WTC11 (cell line): ENCODE data around the gene STK32C. TPM values are rescaled to one million over a fixed set of nuclear protein-coding genes. Genes with fewer than 3 reads are reported as not detected.

ENCODE experiments used
- ATAC-seq: fragments of 200-7000 bp; cut with Tn5 transposase; 2 replicates; pipeline ENCODE4 v1.10.0; 2021; ENCODE audit warnings: mild to moderate bottlenecking, moderate library complexity
- CTCF ChIA-PET: fragments of 300-600 bp; sonication (Branson Sonifier 250); formaldehyde crosslinking; loops from one replicate; lab custom pipeline; 2021; ENCODE audit warnings: antibody characterized with exemption; lab: Charles Lee
- POLR2A ChIA-PET: fragments of 350-600 bp; sonication (Branson Sonifier 250); formaldehyde crosslinking; loops from one replicate; lab custom pipeline; 2021; ENCODE audit warnings: antibody characterized with exemption; lab: Charles Lee
- DNase-seq: peaks from one replicate; pipeline ENCODE4 v3.0.0; 2021; ENCODE audit warnings: low spot score
- H3K27ac Mint-ChIP-seq: 2 replicates; pipeline ENCODE4 v1.8.0; 2021; ENCODE audit warnings: mixed read lengths
- H3K27me3 Mint-ChIP-seq: 2 replicates; pipeline ENCODE4 v1.8.0; 2021; ENCODE audit warnings: low read depth, mild to moderate bottlenecking, moderate library complexity, mixed read lengths
- H3K36me3 Mint-ChIP-seq: 2 replicates; pipeline ENCODE4 v1.8.0; 2021; ENCODE audit warnings: mixed read lengths
- H3K4me1 Mint-ChIP-seq: 2 replicates; pipeline ENCODE4 v1.8.0; 2022; ENCODE audit warnings: mixed read lengths
- H3K4me3 Mint-ChIP-seq: 2 replicates; pipeline ENCODE4 v1.8.0; 2021; ENCODE audit warnings: mild to moderate bottlenecking, moderate library complexity, mixed read lengths
- H3K9me3 Mint-ChIP-seq: 2 replicates; pipeline ENCODE4 v1.8.0; 2021; ENCODE audit warnings: mixed read lengths
- CBFB ChIP-seq: sonication (generic); formaldehyde crosslinking; IDR thresholded peaks from 2 replicates; pipeline ENCODE4 v1.8.1; 2022; ENCODE audit warnings: mild to moderate bottlenecking, low read depth, missing genetic modification reagents
- E2F1 ChIP-seq: sonication (generic); formaldehyde crosslinking; IDR thresholded peaks from 2 replicates; pipeline ENCODE4 v1.8.0; 2022; ENCODE audit warnings: mild to moderate bottlenecking, missing genetic modification reagents
- ESRRA ChIP-seq: sonication (generic); formaldehyde crosslinking; IDR thresholded peaks from 2 replicates; pipeline ENCODE4 v1.8.1; 2022; ENCODE audit warnings: mild to moderate bottlenecking, missing genetic modification reagents, borderline replicate concordance
- ETV6 ChIP-seq: sonication (generic); formaldehyde crosslinking; IDR thresholded peaks from 2 replicates; pipeline ENCODE4 v1.8.1; 2022; ENCODE audit warnings: mild to moderate bottlenecking, missing genetic modification reagents
- IRF2 ChIP-seq: sonication (generic); formaldehyde crosslinking; IDR thresholded peaks from 2 replicates; pipeline ENCODE4 v1.8.0; 2022; ENCODE audit warnings: low read depth, missing genetic modification reagents, borderline replicate concordance
- JAZF1 ChIP-seq: fragments of 250-450 bp; sonication (Bioruptor Pico); IDR thresholded peaks from 2 replicates; pipeline ENCODE4 v1.9.0; 2021; ENCODE audit warnings: moderate library complexity, mild to moderate bottlenecking, inconsistent platforms
- MAX ChIP-seq: sonication (generic); formaldehyde crosslinking; IDR thresholded peaks from 2 replicates; pipeline ENCODE4 v1.8.0; 2022; ENCODE audit warnings: mild to moderate bottlenecking, missing genetic modification reagents
- NR1H2 ChIP-seq: sonication (generic); formaldehyde crosslinking; IDR thresholded peaks from 2 replicates; pipeline ENCODE4 v1.9.0; 2021; ENCODE audit warnings: mild to moderate bottlenecking, moderate library complexity, missing genetic modification reagents
- RORB ChIP-seq: fragments of 250-450 bp; sonication (Bioruptor Pico); IDR thresholded peaks from 2 replicates; pipeline ENCODE4 v1.9.0; 2021; ENCODE audit warnings: mild to moderate bottlenecking
- SMAD4 ChIP-seq: sonication (generic); formaldehyde crosslinking; IDR thresholded peaks from 2 replicates; pipeline ENCODE4 v1.8.0; 2022; ENCODE audit warnings: mild to moderate bottlenecking, missing genetic modification reagents
- SOX15 ChIP-seq: fragments of 250-450 bp; sonication (Bioruptor Pico); IDR thresholded peaks from 2 replicates; pipeline ENCODE4 v1.9.0; 2021; ENCODE audit warnings: mild to moderate bottlenecking
- ZBTB21 ChIP-seq: sonication (generic); formaldehyde crosslinking; IDR thresholded peaks from 2 replicates; pipeline ENCODE4 v1.8.1; 2023; ENCODE audit warnings: mild to moderate bottlenecking, missing genetic modification reagents, borderline replicate concordance
- ZMAT4 ChIP-seq: fragments of 250-450 bp; sonication (Bioruptor Pico); IDR thresholded peaks from 2 replicates; pipeline ENCODE4 v1.9.0; 2021; ENCODE audit warnings: mild to moderate bottlenecking
- ZNF423 ChIP-seq: fragments of 250-450 bp; sonication (Bioruptor Pico); IDR thresholded peaks from 2 replicates; pipeline ENCODE4 v2.1.2; 2022; ENCODE audit warnings: mild to moderate bottlenecking, moderate library complexity
- ZNF532 ChIP-seq: fragments of 250-450 bp; sonication (Bioruptor Pico); IDR thresholded peaks from 2 replicates; pipeline ENCODE4 v1.9.0; 2021; ENCODE audit warnings: mild to moderate bottlenecking, borderline replicate concordance
- total RNA-seq: library from RNA; stranded (reverse); gene quantifications from 3 replicates; pipeline ENCODE4 v1.2.3, GENCODE V29; 2021
- TF ChIP-seq, protein P1 (sequence below): sonication (generic); formaldehyde crosslinking; IDR thresholded peaks from 2 replicates; pipeline ENCODE4 v1.8.0; 2023; ENCODE audit warnings: missing genetic modification reagents, mild to moderate bottlenecking, borderline replicate concordance
- TF ChIP-seq, protein P2 (sequence below): sonication (generic); formaldehyde crosslinking; IDR thresholded peaks from 2 replicates; pipeline ENCODE4 v1.8.1; 2022; ENCODE audit warnings: mild to moderate bottlenecking, moderate library complexity, missing genetic modification reagents
- TF ChIP-seq, protein P3 (sequence below): fragments of 250-450 bp; sonication (Bioruptor Pico); conservative IDR thresholded peaks from 2 replicates; pipeline ENCODE4 v1.9.0; 2021; ENCODE audit warnings: mild to moderate bottlenecking
- TF ChIP-seq, protein P4 (sequence below): fragments of 250-450 bp; sonication (Bioruptor Pico); IDR thresholded peaks from 2 replicates; pipeline ENCODE4 v2.1.2; 2022; ENCODE audit warnings: mild to moderate bottlenecking, moderate library complexity

The STK32C gene
- total RNA-seq, 1 experiment from 2014 or later: 20.7 TPM

- ChIA-PET CTCF (no interaction called here), POLR2A (no interaction called here)
- ATAC-seq: no peak
- no peaks in the 10 kb centered on the region for H3K4me1 Mint-ChIP-seq
- TF ChIP-seq ZNF423 (CRISPR knock-in tag) (no peak), E2F1 (CRISPR knock-in tag) (no peak), NR1H2 (CRISPR knock-in tag) (no peak), RORB (no peak), ESRRA (CRISPR knock-in tag) (no peak), IRF2 (CRISPR knock-in tag) (no peak), MAX (CRISPR knock-in tag) (no peak), ZMAT4 (CRISPR knock-in tag) (no peak), SOX15 (CRISPR knock-in tag) (no peak), CBFB (CRISPR knock-in tag) (no peak), ZBTB21 (CRISPR knock-in tag) (no peak), SMAD4 (CRISPR knock-in tag) (no peak), JAZF1 (CRISPR knock-in tag) (no peak)
- TF ChIP-seq, protein P1, sequence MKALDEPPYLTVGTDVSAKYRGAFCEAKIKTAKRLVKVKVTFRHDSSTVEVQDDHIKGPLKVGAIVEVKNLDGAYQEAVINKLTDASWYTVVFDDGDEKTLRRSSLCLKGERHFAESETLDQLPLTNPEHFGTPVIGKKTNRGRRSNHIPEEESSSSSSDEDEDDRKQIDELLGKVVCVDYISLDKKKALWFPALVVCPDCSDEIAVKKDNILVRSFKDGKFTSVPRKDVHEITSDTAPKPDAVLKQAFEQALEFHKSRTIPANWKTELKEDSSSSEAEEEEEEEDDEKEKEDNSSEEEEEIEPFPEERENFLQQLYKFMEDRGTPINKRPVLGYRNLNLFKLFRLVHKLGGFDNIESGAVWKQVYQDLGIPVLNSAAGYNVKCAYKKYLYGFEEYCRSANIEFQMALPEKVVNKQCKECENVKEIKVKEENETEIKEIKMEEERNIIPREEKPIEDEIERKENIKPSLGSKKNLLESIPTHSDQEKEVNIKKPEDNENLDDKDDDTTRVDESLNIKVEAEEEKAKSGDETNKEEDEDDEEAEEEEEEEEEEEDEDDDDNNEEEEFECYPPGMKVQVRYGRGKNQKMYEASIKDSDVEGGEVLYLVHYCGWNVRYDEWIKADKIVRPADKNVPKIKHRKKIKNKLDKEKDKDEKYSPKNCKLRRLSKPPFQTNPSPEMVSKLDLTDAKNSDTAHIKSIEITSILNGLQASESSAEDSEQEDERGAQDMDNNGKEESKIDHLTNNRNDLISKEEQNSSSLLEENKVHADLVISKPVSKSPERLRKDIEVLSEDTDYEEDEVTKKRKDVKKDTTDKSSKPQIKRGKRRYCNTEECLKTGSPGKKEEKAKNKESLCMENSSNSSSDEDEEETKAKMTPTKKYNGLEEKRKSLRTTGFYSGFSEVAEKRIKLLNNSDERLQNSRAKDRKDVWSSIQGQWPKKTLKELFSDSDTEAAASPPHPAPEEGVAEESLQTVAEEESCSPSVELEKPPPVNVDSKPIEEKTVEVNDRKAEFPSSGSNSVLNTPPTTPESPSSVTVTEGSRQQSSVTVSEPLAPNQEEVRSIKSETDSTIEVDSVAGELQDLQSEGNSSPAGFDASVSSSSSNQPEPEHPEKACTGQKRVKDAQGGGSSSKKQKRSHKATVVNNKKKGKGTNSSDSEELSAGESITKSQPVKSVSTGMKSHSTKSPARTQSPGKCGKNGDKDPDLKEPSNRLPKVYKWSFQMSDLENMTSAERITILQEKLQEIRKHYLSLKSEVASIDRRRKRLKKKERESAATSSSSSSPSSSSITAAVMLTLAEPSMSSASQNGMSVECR (CRISPR knock-in tag): no peak
- TF ChIP-seq, protein P2, sequence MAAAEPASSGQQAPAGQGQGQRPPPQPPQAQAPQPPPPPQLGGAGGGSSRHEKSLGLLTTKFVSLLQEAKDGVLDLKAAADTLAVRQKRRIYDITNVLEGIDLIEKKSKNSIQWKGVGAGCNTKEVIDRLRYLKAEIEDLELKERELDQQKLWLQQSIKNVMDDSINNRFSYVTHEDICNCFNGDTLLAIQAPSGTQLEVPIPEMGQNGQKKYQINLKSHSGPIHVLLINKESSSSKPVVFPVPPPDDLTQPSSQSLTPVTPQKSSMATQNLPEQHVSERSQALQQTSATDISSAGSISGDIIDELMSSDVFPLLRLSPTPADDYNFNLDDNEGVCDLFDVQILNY: no peak
- DNase-seq: no peak
- H3K4me3 Mint-ChIP-seq: no peak overlapping the region
- H3K36me3 Mint-ChIP-seq: no peaks in the 10 kb centered on the region
- H3K9me3 Mint-ChIP-seq: no peaks in the 10 kb centered on the region
- H3K27me3 Mint-ChIP-seq: no peaks in the 10 kb centered on the region
- no peak overlapping the region for H3K27ac Mint-ChIP-seq
These were observed 32.8 kb downstream of the STK32C start for GRCh38 chr10:132274986-132275385.

DNA sequence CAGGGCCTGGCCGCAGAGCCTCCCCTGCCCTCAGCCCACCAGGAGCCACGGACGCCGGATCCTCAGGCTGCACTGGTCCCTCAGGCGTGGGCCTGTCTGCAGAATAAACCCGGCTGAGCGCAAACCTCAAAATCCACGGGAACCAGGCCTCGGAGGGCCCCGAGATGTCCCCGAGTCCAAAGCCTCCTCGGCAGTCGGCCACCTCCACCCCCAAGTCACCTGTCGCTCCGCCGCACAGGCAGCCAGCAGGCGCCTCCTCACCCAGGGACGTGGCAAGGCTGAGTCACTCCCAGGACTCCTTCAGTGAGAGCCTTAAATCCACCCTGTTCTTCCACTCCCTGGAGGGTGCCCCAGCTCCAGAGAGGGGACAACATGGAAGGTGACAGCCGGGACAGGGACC, 33.2 kb downstream of the STK32C start:
- CTCF ChIA-PET: no interaction called here
- no peaks in the 10 kb centered on the region for H3K9me3 Mint-ChIP-seq

More for the DNA sequence above, 33.2 kb downstream of the STK32C start:
- POLR2A ChIA-PET: no interaction called here
- no peaks in the 10 kb centered on the region for H3K4me1 Mint-ChIP-seq
- DNase-seq: no peak
- H3K27ac Mint-ChIP-seq: no peak overlapping the region
- H3K27me3 Mint-ChIP-seq: no peaks in the 10 kb centered on the region
- ATAC-seq: no peak
- TF ChIP-seq IRF2 (CRISPR knock-in tag) (no peak), ETV6 (no peak), ZNF532 (CRISPR knock-in tag) (no peak)
- TF ChIP-seq, protein P3, sequence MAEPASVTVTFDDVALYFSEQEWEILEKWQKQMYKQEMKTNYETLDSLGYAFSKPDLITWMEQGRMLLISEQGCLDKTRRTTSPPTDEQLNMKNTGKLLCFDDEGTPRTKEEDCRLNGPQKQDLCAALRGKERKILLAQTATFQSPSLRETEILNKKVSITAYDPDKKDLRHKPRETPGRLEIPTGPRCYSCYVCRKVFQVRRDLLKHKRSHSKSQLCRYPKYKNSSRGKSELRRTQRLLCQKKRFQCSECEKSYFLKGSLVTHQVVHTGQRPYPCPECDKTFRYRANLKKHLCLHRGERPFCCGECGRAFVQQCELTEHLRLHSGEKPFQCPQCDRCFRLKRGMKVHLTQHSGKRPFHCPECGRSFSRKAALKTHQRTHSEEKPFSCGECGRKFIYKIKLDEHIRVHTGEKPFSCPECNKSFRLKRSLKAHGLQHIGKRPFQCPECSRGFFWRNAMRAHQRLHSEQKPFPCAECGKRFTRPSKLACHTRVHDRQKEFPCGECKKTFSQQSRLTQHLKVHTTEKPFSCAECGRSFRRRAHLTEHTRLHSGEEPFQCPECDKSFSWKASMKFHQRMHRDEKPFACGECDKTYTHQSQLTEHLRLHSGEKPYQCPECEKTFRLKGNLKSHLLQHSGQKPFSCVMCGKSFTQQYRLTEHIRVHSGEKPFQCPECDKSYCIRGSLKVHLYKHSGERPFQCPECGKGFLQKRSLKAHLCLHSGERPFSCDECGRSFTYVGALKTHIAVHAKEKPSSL (CRISPR knock-in tag): no peak
- TF ChIP-seq, protein P4, sequence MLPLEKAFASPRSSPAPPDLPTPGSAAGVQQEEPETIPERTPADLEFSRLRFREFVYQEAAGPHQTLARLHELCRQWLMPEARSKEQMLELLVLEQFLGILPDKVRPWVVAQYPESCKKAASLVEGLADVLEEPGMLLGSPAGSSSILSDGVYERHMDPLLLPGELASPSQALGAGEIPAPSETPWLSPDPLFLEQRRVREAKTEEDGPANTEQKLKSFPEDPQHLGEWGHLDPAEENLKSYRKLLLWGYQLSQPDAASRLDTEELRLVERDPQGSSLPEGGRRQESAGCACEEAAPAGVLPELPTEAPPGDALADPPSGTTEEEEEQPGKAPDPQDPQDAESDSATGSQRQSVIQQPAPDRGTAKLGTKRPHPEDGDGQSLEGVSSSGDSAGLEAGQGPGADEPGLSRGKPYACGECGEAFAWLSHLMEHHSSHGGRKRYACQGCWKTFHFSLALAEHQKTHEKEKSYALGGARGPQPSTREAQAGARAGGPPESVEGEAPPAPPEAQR (CRISPR knock-in tag): no peak
- H3K4me3 Mint-ChIP-seq: no peak overlapping the region
- no peaks in the 10 kb centered on the region for H3K36me3 Mint-ChIP-seq
